SIG-M5 (cell line): ENCODE results near the gene IFT122.
A peak's percentile ranks its signal among the peaks of the same experiment; 100 is the strongest.
"Not testable (repeated sequence)": the region's sequence is repeated elsewhere in the genome, so short reads cannot be mapped to it uniquely, and the experiment has no call there.

Source experiments
- DNase-seq: peaks from one replicate; lab custom pipeline; 2025; lab: John Stamatoyannopoulos, UW

The IFT122 gene

DNA sequence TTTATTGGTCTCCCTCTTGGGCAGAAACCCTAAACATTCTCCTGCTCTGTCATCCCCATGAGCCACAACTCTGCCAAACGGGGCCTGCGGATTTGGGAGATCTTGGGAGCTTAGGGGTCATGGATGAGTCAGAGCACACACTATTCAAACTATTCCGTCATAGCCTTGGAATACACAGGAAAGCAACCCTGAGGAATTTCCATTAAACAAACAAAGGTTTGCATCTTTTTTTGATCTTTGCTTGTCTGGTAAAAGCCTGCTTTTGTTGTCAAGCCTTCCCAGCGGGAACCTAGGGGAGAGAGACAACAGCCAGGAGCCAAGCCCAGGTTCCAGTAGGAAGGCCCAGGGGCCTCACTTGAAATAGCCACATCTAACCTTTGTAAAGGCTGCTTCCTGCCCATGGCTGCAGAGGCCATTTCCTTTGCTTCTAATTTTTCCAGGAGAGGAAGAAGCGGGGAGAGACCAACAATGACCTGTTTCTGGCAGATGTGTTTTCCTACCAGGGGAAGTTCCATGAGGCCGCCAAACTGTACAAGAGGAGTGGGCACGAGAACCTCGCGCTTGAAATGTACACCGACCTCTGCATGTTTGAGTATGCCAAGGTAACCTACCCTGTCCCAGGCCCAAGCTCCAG, 55.1 kb downstream of the IFT122 start:
- DNase-seq, result not testable (repeated sequence)

DNA sequence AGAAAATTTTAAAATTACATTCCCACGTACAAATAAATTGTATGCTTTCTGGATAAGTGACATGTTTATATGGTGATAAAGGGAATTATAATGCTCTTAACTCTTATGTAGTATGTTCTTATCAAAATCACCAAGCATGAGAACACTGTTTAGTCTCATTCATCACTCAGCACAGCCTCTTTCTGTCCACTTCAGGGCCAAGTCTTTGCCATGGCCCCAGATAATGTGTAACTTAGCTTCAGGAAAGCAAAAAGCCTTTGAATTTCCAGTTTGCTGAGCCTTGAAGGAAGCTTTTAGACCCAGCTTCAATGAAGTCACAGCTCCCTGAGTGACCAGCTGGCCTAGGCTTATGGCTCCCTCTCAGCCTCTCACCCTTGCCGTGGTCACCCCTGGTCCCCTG, 57.9 kb downstream of the IFT122 start:
- not testable (repeated sequence) for DNase-seq

DNA sequence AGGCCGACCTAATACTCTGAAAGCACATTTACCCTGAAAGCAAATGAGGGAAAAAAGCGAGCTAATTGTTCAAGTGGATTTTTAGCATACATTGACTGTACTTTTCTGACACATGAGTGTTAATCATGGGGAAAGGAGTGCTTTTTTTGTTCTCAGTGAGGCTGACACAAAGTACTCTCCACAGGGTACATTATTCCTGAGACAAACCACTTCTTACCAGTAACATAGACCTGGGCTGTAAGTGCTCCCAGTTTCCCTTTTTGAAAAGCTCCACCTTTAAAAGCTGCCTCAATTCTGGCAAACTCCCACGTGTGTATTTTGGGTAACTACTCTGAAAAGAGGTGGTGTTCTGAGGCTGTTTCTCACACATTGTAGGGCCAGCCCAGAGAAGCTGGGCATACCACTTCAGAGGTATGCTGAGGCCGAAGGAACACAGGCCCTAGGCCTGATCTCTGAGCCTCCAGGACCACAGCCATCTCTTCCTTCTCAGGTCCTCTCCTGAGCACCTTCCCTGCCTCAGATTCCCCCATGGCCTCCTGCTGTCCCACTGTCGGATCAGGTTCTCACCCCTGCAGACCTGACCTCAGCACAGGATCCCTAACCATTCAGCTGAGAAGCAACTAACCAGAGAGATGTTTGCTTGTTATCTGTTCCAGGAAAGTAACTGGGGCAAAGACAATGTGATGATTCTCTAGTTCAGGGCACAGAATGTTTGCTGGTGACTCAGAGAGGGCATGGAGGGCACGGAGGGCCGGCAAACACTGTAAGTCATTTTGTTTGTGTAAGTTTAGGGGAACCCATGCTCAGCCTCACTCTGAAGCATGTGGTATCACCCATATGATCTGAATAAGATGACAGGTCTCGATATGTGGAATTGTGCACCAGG, 58.8 kb downstream of the IFT122 start:
- not testable (repeated sequence) for DNase-seq

DNA sequence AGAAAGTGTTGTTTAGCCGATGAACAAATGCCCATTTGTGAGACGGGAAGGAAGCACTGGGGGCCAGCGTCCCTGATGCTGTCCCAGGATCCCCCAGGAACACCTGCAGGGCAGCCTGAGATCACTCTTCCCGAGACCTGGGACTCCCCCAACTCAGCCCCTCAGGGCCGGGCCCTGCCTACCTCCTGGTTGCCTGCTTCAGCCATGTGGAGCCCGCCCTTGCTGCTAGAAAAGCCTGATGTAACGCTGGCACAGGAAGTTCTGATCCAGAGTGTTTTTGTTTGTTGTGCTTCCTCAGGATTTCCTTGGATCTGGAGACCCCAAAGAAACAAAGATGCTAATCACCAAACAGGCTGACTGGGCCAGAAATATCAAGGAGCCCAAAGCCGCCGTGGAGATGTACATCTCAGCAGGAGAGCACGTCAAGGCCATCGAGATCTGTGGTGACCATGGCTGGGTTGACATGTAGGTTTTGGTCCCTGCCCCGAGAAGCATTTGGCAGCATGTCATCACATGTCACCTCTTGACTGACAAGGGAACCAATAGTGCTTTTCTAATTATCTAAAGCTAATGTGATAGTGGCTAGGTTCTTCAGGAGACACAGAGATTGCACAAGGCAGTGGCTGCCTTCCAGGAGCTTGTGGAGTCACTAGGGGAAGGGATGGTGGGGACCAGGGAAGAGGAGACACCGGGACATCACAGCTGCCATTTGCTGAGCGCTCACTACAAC, 59.7 kb downstream of the IFT122 start:
- DNase-seq, result not testable (repeated sequence)

DNA sequence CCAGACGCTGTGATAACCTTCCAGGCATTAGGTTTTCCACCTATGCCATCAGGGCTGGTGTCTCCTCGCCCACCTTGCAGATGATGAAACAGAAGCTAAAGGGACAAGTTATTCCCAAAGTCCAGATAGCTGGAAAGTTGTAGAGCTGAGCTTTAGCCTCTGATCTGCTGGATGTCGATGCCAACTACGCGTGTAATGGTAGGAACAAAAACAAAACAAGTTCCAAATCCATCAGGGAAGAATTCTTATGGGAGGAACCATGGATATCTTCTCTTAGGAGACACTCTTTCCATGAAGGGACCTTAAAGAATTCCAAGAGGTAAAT, 60.3 kb downstream of the IFT122 start:
- no peak for DNase-seq

DNA sequence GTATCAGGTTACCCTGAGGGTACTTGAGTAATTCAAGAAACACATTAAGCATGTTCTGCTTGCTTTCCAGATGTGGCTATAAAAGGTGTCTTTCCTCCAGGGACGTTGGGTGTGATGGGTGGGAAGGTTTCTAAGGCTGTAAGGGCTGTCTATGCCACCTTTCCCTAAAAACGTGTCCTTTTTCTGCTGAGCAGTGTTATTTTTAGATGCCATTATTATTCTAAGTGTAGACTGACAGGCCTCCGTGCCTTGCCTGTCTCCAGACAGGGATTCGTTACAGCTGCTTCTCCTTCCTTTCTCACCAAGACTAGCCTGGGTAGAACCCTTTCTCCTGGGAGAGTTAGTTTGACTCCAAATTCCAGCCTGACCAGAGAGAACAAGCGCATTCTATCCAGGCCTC, 61.6 kb downstream of the IFT122 start:
- no peak for DNase-seq

DNA sequence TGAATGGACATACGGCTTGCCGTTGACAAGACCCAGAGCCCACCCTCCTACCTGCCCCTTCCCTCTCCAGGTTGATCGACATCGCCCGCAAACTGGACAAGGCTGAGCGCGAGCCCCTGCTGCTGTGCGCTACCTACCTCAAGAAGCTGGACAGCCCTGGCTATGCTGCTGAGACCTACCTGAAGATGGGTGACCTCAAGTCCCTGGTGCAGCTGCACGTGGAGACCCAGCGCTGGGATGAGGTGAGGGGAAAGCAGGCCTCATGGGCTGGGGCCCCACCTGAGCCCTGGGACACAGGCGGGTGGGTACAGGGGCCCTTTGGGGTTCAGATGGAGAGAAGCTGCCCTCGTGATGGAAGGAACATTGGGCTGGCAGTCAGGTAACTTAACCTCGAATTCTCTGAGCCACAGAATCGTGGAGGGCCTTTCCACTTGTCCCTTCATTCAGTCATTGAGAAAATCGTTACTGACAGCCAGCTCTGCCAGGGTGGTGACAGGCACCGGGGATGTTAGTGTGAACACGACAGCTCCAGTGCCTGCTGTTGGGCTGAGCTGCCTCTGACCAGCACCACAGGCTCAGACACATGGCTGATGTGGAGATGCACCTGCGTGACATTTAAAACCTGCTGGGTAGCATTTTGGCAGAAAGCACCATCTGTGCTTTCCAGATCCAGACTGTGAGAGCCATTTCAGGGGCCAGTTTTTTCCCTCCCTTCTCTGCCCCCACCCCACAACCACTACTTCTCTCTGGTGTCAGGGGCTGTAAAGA, 62.8 kb downstream of the IFT122 start:
- no peak for DNase-seq

DNA sequence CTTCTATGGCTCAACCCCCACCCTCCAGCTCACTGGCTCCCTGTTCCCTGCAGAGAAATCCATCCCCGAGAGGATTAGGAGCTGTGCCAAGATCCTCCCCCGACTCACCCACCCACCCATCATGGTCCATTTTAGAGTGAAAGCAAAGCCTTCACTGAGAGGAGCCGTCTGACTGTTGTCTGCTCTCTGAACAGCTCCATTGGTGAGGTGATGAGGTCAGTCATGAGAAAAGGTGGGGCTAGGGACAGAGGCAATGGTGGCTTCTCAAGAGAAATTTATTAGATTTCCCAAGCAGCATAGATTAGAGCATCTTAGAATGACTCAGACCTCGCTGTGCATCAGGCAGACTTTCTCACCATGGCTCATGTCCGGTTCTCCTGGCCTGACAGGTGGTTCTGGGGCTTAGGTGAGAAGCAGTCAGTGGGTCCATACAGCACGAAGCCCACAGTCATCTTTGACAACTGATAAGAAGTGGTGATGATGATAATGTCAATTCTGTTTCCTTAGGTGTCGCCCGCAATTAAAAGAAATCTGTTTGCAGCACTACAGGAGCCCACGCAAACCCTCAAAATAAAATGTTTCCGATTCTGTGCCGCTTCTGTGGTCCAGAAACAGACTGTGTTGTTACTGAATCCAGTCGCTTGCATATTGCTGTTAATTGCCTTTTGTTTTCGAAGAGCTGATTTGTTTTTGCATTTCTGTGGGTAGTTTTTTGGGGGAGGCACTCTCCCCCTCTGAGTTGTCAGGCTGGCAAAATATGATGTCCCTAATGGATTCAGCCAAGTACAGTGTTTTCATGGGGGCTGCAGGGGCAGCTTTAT, 63.7 kb downstream of the IFT122 start:
- DNase-seq, result no peak

DNA sequence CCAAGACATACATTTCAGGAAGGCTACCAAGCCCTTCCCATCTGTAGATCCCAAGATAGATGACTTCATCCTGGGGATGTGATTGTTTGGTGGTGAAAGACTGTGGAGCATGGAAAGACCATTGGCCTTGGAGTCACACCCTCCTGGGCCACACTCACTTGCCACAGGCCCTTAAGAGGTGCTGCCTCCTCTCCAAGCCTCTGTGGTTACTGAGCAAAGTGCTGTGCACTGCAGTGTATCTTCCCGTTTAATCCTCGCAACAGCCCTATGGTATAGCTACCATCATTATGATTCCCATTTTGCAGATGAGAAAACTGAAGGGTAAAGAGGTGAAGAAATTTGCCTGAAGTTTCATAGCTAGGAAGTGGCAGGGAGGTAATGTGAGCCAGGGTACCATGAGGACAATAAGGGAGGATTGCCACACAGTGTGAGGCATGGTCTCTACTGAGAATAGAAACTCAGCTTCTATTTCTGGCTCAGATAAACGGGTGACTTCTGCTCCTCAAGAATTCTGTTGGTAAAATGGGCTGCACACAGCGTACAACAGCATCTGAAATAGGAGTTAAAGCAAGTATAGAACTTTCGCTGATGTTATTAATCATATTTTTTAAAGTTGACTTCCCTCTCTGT, 64.6 kb downstream of the IFT122 start:
- peak; percentile 4 for DNase-seq

DNA sequence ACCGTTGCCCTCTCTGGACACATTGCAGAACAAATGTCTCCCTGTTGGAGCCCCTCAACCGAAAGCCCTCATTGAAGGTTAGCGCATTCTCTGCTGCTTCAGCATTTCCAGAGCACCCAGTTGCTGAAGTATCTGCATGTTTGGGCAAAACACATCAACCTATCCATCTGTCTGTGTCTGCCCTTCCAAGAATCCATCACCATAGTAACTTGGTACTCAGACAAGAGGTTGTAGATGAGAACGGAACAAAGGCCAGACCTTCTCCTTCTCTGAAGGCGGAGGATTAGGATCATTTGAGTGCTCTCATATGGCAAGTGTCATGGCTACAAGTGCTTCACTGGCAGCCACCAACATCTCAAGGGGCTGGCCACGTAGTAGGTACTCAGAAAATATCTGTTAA, 65.3 kb downstream of the IFT122 start:
- no peak for DNase-seq

DNA sequence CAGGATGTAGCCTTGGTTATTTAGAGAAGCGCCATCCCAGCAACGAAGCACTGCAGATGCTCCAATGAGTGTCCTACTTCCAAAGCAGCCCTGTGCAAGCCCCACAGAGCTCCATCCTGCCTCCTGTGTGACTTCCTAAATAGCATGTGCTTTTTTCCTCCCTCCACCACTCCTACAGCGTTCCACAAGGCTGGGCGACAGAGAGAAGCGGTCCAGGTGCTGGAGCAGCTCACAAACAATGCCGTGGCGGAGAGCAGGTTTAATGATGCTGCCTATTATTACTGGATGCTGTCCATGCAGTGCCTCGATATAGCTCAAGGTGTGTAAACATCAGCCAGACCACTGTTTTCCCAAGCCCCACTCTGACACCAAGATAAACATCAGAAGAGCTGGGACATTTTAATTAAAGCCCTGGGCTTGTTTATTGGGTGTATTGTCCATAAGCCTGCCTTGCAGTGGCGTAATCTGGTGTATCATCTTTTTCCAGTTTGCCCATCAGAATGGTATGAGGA, 66.3 kb downstream of the IFT122 start:
- DNase-seq, result no peak

DNA sequence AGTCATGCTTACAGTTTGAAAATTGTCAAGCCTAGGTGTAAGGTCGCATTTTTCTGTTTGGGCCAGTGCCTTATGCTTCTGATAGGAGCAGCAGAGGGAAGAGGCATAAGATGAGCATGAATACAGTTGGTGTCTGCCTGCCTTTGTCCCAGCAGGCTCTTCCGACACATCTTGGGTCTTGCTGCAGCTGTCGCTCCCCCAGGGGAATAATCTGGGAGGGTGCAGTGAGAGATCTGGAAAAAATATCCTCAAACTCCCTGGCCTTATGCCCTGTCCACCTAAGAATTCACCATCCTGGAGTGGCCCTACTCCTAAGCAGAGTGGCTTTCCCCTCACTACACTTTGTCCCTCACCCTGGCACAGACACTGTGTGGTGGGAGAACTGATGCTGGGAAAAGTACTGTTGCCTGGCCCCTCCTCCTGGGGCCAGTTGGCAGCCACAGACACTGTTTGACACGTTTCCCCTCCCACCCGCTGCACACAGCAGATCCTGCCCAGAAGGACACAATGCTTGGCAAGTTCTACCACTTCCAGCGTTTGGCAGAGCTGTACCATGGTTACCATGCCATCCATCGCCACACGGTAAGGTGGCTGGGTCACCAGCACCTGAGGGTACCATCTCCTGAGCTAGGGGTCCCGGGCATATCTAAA, 67.3 kb downstream of the IFT122 start:
- no peak for DNase-seq

DNA sequence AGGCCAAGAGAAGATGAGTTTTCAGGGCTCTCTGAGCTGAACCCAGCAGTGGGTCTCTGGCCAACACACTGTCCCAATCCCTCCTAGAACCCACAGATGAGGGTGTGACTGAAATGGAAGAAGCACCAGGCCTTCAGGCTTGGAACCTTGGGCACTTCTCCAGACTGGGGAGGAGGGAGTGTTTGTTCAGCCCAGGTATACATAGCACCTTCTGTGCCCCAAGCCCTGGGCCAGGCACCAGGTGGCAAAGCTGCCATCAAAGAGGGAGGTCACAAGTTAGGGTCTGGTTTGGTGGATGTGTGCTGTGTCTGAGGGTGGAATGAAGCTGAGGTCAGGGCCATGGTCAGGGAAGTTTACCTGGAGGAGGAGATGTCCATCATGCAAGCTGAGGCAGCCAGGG, 72.6 kb downstream of the IFT122 start:
- no peak for DNase-seq

DNA sequence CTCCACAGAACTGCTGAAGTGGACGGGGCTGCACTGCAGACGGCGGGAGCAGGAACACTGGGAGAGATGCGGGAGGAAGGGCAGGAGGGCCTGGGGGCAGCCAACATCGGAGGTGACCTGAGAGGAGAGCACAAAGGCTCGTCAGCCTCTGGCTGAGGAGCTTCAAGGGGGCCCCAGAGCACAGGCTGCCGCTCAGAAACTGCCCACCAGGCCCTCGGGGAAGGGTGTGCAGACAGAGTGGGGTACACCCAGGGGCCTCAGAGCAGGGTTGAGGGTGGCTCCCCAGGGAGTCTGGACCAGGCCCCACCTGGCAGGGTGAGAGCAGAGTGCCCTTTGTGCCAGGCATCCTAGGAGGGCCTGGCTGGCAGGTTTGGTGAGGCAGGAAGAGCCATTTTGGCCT, 73.7 kb downstream of the IFT122 start:
- no peak for DNase-seq

DNA sequence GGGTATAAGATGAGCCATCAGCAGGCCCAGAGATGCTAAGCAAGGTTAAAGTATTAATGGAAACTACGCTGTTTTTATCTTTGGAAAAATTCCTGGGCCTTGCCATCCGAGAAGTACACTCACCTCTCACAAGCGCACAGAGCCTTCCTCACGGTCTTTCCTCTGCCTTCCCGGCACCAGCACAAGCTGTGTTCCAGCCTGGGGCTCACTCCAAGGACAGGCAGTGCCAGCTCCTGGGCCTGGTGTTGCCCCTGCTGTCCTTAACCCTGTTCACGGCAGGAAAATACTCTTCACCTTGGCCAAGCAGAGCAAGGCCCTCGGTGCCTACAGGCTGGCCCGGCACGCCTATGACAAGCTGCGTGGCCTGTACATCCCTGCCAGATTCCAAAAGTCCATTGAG, 74.1 kb downstream of the IFT122 start:
- no peak for DNase-seq

DNA sequence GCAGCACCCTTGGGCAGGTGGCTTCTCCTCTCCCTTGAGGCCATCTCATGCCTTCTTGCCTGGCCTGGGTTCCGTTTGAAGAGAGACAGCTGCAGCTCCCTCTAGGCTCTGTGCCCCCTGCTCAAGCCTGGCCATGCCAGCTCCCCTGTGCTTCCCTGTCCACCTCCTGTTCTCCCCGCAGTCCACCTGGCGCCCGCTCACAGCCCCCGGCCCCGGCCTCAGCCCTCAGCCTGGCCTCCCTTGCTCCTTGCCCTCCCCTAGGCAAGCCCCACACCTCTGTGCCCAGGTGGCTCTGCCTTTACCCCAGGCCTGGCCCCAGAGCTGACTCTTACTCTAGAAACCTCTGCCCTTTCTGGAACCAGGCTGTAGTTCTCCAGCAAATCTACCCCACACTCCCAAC, 74.5 kb downstream of the IFT122 start:
- DNase-seq, result no peak

DNA sequence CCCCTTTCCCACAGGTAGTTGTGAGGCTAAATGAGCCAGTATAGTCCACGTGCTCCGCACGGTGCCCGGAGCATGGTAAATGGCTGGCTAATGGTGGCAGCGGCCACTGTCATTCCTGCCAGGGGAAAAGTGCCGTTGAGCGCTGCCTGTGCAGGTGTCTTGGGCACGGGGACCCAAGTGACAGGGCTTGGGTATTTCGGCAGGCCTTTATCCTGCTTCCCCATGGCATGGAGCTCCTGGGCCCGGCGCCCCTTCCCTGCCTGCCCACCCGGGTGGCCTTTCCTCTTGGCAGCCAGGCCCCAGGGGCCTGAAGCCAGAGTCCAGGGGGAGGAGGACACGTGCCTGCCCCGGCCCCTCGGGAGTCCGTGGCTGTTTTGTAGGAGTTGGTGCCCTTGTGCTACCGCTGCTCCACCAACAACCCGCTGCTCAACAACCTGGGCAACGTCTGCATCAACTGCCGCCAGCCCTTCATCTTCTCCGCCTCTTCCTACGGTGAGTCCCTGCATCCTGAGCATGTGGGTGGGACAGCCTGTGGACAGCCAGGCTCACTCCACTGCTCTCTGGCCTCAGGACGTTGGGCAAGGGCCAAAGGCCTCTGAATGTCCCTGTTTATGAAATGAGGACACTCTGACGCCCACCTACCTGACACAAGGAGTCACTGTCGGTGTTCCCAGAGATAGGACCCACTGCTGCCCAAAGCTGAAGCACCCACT, 75.2 kb downstream of the IFT122 start:
- not testable (repeated sequence) for DNase-seq

DNA sequence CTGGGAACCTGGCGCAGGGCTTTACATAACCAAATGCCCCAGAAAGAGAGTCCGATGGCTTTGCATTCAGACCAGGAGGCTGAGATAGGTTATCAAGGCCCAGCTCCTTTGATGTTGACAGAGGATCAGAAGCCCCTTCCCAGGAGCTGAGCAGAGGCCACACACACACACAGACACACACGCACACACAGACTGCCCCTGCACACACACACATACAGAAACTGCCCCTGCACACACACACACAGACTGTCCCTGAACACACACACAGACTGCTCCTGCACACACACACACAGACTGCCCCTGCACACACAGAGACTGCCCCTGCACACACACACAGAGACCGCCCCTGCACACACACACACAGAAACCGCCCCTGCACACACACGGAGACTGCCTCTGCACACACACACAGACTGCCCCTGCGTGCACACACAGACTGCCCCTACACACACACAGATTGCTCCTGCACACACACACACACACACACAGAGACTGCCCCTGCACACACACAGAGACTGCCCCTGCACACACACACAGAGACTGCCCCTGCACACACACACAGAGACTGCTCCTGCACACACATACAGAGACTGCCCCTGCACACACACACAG, 75.9 kb downstream of the IFT122 start:
- not testable (repeated sequence) for DNase-seq

DNA sequence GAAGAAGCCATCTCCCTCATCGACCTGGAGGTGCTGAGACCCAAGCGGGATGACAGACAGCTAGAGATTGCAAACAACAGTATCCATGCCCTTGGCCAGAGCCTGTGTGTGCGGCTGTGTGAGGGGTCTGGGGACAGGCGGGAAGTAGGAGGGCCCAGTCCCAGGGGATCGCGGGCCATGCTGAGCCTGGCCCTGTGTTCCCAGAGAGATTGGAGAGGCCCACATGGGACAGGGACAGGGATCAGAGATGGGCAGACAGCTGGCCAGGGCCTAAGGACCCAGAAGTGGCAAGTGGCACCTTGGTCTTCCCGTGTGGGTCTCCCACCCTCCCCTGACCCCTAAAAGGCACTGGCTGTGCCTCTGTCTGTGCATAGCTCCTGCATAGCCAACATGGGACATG, 77.5 kb downstream of the IFT122 start:
- DNase-seq, result no peak
